Retinal pigment epithelial cell (primary cell): ENCODE measurements around the gene FAM53B.

Source experiments
- DNase-seq: peaks from one replicate; pipeline ENCODE4 v3.0.0-alpha.2; 2010; ENCODE audit warnings: low read depth
- H3K4me3 ChIP-seq: 2 replicates; pipeline ENCODE4 v1.5.1; 2011; ENCODE audit warnings: mild to moderate bottlenecking, low read length, control low read depth, moderate library complexity
- TF ChIP-seq, protein P1 (sequence below): conservative IDR thresholded peaks from 2 replicates; pipeline ENCODE4 v1.5.1; 2011; ENCODE audit warnings: low read depth, low read length, control low read depth, inconsistent platforms

Gene FAM53B

DNA sequence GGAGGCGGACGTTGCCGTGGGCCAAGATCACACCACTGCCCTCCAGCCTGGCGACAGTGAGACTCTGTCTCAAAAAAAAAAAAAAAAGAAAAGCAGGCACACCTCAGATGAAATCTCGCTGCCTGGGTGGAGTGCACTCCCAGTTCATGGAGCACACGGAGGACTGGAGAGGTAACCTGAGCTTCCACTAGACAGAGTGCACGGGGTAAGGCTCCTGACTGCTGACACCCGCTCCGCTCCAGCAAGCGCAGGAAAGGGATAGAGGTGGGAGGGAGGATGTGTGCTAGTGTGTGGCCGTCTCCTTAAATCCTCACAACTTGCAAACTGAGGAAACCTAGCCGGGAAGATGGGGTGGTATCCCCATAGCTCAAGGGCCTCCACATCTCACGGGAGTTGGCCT is 50.8 kb downstream of the FAM53B start:
- H3K4me3 ChIP-seq, result no peak overlapping the region
- no peak for DNase-seq
- TF ChIP-seq, protein P1, sequence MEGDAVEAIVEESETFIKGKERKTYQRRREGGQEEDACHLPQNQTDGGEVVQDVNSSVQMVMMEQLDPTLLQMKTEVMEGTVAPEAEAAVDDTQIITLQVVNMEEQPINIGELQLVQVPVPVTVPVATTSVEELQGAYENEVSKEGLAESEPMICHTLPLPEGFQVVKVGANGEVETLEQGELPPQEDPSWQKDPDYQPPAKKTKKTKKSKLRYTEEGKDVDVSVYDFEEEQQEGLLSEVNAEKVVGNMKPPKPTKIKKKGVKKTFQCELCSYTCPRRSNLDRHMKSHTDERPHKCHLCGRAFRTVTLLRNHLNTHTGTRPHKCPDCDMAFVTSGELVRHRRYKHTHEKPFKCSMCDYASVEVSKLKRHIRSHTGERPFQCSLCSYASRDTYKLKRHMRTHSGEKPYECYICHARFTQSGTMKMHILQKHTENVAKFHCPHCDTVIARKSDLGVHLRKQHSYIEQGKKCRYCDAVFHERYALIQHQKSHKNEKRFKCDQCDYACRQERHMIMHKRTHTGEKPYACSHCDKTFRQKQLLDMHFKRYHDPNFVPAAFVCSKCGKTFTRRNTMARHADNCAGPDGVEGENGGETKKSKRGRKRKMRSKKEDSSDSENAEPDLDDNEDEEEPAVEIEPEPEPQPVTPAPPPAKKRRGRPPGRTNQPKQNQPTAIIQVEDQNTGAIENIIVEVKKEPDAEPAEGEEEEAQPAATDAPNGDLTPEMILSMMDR, result no peak

DNA sequence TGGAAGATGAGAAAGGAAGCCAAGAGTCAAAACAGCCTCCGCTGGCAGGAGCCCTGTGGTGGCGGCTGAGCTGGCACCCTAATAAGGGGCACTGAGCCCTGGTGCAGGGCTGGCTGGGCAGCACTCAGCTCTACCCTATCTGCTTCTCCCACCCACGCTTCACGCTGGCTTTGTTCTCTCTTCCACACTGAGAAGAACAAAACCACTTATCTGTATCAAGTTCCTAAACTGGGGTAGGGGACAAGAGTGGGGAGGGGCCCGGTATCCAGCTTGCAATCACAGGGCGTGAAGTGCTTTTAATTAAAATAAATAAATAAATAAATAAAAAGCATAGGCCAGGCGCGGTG is 52.1 kb downstream of the FAM53B start:
- no peak for DNase-seq
- H3K4me3 ChIP-seq, result no peak overlapping the region
- TF ChIP-seq, protein P1, result no peak

DNA sequence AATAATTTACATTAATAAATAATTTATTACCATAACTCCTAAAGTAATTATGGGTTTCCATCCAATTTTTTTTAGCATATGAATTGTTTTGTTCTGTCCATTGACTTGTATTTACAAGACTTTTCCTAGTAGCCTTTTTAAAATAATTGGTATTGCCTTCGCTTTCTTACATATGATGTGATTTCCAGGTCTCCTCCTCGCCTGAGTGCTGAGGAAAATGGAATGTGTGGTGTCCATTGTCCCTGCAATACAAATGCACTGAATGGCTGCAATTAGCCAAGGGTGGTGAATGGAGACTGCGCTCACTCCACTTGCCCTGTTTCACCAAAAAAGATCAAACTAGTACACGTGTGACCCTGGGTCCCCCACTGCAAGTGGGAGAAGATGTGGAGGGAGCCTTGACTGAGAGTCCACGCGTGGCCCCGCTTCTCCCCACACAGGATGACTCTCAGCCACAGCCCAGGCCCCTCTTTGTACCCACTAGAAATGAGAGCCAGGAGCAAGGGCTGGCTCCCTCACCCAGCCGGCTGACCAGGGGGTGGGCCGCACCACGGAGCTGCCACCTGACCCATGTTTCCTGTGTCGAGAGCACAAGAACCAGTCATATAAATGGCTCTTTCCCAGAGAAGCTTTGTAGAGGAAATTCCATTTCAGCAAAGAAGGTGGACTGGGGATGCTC is 52.6 kb downstream of the FAM53B start:
- TF ChIP-seq, protein P1, result no peak
- no peak for DNase-seq
- no peak overlapping the region for H3K4me3 ChIP-seq

DNA sequence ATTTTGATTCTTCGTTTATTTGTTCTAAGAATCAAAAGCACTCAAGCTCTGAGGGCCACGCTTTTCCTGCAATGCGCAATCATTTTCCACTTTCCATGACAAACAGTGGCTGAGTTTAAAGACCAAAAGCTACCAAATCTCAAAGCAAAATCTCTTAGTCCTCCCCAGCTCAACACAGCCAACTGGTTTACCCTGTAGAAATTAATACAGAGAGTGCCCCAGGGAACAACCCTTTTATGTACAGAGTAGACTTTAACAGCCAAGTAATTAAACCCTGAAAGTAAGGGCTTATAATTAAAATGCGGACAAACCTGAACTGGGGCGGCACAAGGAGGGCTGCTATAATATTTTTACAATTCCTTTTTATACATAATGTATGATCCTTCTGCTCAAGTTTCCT is 53.2 kb downstream of the FAM53B start:
- DNase-seq, result no peak
- H3K4me3 ChIP-seq, result no peak overlapping the region
- TF ChIP-seq, protein P1, result no peak

DNA sequence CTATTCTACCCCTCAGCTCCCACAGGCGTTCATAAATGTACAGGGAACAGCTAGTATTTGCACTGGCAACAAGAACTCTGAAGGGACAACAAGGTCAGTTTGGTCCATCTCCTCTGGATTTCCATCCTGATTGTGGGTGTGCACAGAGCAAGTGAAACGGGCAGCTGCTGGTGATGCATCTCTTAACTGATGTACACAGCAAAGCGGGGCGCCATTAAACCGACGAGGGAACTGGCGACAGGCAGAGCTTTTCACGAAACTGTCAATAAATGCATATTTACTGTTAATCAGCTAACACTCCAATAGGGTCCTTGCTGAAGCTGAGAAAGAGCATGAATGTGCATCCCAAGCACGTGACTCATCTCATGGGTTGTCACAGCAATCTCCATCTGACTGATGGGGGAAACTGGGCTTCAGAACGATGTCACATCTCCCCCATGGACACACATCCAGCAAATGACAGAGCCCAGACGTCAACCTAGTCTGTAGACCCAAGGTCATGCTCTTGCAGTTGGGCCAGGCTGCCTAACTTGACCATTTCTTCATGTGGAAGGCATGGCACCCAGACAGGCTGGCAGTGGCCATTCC is 54.2 kb downstream of the FAM53B start:
- no peak for DNase-seq
- no peak overlapping the region for H3K4me3 ChIP-seq

DNA sequence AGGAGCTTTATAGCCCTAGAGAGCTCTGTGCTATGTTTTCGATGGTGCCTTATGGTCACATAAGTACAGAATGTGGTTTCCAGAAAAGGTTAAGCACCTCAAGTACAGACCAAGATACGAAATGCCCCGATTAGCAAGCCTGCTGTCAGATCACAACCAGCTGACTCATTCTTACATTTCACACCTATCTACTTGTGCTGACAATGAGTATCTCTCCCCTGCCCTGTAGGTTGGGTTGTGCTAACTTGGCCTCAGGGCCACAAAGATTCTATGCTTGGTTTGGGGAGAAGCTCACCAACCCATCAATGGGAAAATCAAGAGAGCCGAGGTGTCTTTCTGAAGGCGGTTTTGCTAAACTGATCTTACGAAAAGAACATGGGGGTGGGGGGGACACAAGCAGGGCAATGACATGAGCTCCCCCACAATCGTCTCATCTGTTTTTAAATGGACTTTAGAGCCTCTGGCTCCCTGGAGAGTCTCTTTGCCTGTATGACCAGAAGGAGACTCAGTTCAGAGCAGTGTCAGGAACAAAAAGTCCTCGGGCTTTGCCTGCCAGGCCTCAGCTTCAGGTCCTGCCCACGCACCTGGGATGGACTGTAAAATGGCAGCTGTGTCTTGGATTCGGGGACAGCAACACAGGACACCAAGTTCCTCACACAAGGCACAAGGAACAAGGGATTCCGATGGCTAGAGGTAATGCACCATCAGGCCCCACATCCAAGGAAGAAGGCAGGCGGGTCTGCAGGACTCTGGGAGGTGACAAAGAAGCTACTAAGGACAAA is 55.1 kb downstream of the FAM53B start:
- no peak overlapping the region for H3K4me3 ChIP-seq
- TF ChIP-seq, protein P1, result no peak
- DNase-seq, result no peak

More for the DNA sequence above, 54.2 kb downstream of the FAM53B start:
- TF ChIP-seq, protein P1, result no peak

DNA sequence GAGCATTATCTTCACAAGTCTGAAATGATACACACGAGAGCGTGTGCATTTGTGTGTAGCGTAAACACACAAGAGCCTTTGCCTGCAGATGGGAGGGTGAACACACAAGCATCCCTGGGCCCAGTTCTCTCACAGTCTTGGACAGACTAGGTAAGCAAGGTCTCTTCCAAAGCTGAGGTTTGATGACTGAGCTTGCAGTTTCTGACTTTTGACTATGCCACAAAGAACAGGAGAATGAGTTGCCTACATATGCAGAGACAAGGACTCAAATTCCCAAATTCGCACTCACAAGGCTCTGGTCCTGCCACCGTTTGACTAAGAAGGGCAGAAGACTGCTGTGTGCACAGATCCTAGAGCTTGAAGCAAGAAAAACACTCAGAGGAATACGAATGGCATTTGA is 55.8 kb downstream of the FAM53B start:
- TF ChIP-seq, protein P1, result no peak
- no peak overlapping the region for H3K4me3 ChIP-seq
- no peak for DNase-seq
